ENCODE measurements around the gene SCAPER.
A peak's percentile ranks its signal among the peaks of the same experiment; 100 is the strongest.

Gene SCAPER, protein sequence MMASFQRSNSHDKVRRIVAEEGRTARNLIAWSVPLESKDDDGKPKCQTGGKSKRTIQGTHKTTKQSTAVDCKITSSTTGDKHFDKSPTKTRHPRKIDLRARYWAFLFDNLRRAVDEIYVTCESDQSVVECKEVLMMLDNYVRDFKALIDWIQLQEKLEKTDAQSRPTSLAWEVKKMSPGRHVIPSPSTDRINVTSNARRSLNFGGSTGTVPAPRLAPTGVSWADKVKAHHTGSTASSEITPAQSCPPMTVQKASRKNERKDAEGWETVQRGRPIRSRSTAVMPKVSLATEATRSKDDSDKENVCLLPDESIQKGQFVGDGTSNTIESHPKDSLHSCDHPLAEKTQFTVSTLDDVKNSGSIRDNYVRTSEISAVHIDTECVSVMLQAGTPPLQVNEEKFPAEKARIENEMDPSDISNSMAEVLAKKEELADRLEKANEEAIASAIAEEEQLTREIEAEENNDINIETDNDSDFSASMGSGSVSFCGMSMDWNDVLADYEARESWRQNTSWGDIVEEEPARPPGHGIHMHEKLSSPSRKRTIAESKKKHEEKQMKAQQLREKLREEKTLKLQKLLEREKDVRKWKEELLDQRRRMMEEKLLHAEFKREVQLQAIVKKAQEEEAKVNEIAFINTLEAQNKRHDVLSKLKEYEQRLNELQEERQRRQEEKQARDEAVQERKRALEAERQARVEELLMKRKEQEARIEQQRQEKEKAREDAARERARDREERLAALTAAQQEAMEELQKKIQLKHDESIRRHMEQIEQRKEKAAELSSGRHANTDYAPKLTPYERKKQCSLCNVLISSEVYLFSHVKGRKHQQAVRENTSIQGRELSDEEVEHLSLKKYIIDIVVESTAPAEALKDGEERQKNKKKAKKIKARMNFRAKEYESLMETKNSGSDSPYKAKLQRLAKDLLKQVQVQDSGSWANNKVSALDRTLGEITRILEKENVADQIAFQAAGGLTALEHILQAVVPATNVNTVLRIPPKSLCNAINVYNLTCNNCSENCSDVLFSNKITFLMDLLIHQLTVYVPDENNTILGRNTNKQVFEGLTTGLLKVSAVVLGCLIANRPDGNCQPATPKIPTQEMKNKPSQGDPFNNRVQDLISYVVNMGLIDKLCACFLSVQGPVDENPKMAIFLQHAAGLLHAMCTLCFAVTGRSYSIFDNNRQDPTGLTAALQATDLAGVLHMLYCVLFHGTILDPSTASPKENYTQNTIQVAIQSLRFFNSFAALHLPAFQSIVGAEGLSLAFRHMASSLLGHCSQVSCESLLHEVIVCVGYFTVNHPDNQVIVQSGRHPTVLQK (N-terminal part only)

GRCh38 chr15:76905013-76905839 lies at the start of gene SCAPER:
SCAPER (minus strand) TSS chr15:76905340; CDS start chr15:76883817, 21,523 bp downstream.
- Histone ChIP-seq H3K9me3 (no peaks in the 10 kb centered on the region), H3K27ac (peak within 1 kb of the TSS; percentile 76), H3K27me3 (no peaks in the 10 kb centered on the region), H3K4me3 (ENCODE audit: low read depth in 1 of 2, low read length in 1 of 2) (peak within 1 kb of the TSS; percentile 89 to 99), H3K36me3 (no peaks in the 10 kb centered on the region), H3K4me1 (ENCODE audit: control insufficient read depth in 1 of 2, insufficient read depth in 1 of 2, low read depth in 1 of 2, low read length in 1 of 2) (peaks cover 32% of the 10 kb centered on the region in 2 experiments)
- TF ChIP-seq, protein P1, sequence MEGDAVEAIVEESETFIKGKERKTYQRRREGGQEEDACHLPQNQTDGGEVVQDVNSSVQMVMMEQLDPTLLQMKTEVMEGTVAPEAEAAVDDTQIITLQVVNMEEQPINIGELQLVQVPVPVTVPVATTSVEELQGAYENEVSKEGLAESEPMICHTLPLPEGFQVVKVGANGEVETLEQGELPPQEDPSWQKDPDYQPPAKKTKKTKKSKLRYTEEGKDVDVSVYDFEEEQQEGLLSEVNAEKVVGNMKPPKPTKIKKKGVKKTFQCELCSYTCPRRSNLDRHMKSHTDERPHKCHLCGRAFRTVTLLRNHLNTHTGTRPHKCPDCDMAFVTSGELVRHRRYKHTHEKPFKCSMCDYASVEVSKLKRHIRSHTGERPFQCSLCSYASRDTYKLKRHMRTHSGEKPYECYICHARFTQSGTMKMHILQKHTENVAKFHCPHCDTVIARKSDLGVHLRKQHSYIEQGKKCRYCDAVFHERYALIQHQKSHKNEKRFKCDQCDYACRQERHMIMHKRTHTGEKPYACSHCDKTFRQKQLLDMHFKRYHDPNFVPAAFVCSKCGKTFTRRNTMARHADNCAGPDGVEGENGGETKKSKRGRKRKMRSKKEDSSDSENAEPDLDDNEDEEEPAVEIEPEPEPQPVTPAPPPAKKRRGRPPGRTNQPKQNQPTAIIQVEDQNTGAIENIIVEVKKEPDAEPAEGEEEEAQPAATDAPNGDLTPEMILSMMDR (IDR thresholded peaks at IDR 0.05), result peak; percentile 57

DNA sequence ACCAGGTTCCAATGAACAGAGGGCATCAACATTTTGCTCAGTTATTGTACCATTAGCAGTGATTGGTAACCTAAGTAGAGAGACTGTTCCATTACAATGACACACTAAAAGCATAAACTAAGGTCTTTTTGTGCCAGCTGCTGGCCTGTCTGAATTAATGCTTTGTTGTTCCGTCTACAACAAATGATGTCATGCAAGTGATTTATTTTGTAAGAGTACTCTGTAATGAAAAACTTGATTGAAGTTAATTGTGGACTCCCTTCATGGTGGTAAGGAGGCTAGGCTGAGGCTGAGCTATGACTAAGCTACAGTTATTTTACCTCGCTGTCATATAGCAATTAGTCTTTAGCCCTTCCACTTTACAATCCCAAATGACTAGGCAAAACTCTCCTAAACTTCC lies 49.6 kb upstream of the SCAPER start:
- Histone ChIP-seq H3K27ac (no peak overlapping the region), H3K27me3 (no peaks in the 10 kb centered on the region), H3K9me3 (no peaks in the 10 kb centered on the region), H3K36me3 (peaks cover 8% of the 10 kb centered on the region), H3K4me1 (ENCODE audit: control insufficient read depth in 1 of 2, insufficient read depth in 1 of 2, low read depth in 1 of 2, low read length in 1 of 2) (no peaks in the 10 kb centered on the region), H3K4me3 (ENCODE audit: low read depth in 1 of 2, low read length in 1 of 2) (no peak overlapping the region)
- TF ChIP-seq, protein P1 (IDR thresholded peaks at IDR 0.05), result no peak

GRCh38 chr15:76953913-76954312 lies 48.8 kb upstream of the SCAPER start:
- no peaks in the 10 kb centered on the region for H3K9me3 ChIP-seq
- no peaks in the 10 kb centered on the region for H3K4me1 ChIP-seq (ENCODE audit: control insufficient read depth in 1 of 2, insufficient read depth in 1 of 2, low read depth in 1 of 2, low read length in 1 of 2)
- TF ChIP-seq, protein P1 (IDR thresholded peaks at IDR 0.05), result no peak
- no peaks in the 10 kb centered on the region for H3K27me3 ChIP-seq
- peaks cover 8% of the 10 kb centered on the region for H3K36me3 ChIP-seq
- no peak overlapping the region for H3K27ac ChIP-seq
- no peak overlapping the region for H3K4me3 ChIP-seq (ENCODE audit: low read depth in 1 of 2, low read length in 1 of 2)

DNA sequence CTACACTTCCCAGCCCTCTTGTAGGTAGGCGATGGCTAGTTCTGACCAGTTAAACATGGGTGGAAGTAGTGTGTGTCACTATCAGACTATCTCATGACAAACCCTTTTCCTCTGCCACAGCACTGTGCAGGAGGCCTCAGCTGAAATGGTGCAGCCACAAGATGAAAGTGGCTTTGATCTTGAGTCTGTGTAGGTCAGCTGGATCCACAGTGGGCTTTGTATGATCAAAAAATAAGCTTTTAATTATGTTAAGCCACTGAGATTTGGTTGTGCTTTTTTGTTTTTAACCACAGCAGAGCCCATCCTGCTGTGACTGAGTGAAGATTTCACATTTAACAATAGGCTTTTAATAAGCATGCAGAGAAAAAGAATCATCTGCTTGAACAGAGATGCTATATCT lies 46.1 kb upstream of the SCAPER start:
- TF ChIP-seq, protein P1 (IDR thresholded peaks at IDR 0.05), result no peak
- Histone ChIP-seq H3K4me1 (ENCODE audit: control insufficient read depth in 1 of 2, insufficient read depth in 1 of 2, low read depth in 1 of 2, low read length in 1 of 2) (no peaks in the 10 kb centered on the region), H3K27me3 (no peaks in the 10 kb centered on the region), H3K36me3 (peaks cover 14% of the 10 kb centered on the region), H3K9me3 (no peaks in the 10 kb centered on the region), H3K4me3 (ENCODE audit: low read depth in 1 of 2, low read length in 1 of 2) (no peak overlapping the region), H3K27ac (no peak overlapping the region)

Data from neutrophil (primary cell).